Measurements from ENCODE around the gene LIPN.

- no peak for TF ChIP-seq CTCF (IDR thresholded peaks at IDR 0.05)
- no peak for TF ChIP-seq POLR2A (IDR thresholded peaks at IDR 0.05)
Measured at GRCh38 chr10:88721392-88721791, 38.4 kb upstream of the LIPN start.

Data from stomach (tissue), 4 donors.